MM.1S (cell line): ENCODE results near the gene PLEKHA7.

Source experiments
- DNase-seq: peaks from one replicate; pipeline ENCODE4 v3.0.0-alpha.2; 2015
- H2AFZ ChIP-seq: fragments of 300-600 bp; sonication (generic); 2 replicates; pipeline ENCODE4 v1.6.0; 2016; ENCODE audit warnings: antibody characterized with exemption, low read length
- H3F3A ChIP-seq: fragments of 300-600 bp; sonication (generic); 2 replicates; pipeline ENCODE4 v1.6.1; 2016; ENCODE audit warnings: mild to moderate bottlenecking, antibody characterized with exemption, low read length, moderate library complexity, mixed read lengths; ENCODE audit not compliant: insufficient read depth
- H3K27ac ChIP-seq: fragments of 300-600 bp; sonication (generic); 2 replicates; pipeline ENCODE4 v1.5.1; 2016; ENCODE audit warnings: mild to moderate bottlenecking, low read length
- H3K27me3 ChIP-seq: fragments of 300-600 bp; sonication (generic); replicated peaks from 2 replicates; pipeline ENCODE4 v1.6.0; 2016; ENCODE audit warnings: low read length; ENCODE audit not compliant: insufficient read depth
- H3K36me3 ChIP-seq: fragments of 300-600 bp; sonication (generic); replicated peaks from 2 replicates; pipeline ENCODE4 v1.6.1; 2016; ENCODE audit warnings: mild to moderate bottlenecking, low read length, mixed read lengths; ENCODE audit not compliant: insufficient read depth
- H3K4me1 ChIP-seq: fragments of 300-600 bp; sonication (generic); 2 replicates; pipeline ENCODE4 v1.6.1; 2016; ENCODE audit warnings: low read length, mixed read lengths
- H3K4me2 ChIP-seq: fragments of 300-600 bp; sonication (generic); 2 replicates; pipeline ENCODE4 v1.6.0; 2016; ENCODE audit warnings: low read depth, low read length
- H3K4me3 ChIP-seq: fragments of 300-600 bp; sonication (generic); 2 replicates; pipeline ENCODE4 v1.5.1; 2016; ENCODE audit warnings: low read length, mixed read lengths
- H3K79me2 ChIP-seq: fragments of 300-600 bp; sonication (generic); 2 replicates; pipeline ENCODE4 v1.6.1; 2016; ENCODE audit warnings: mixed run types, low read length, mixed read lengths
- H3K9ac ChIP-seq: fragments of 300-600 bp; sonication (generic); 2 replicates; pipeline ENCODE4 v1.6.1; 2016; ENCODE audit warnings: low read length, mixed read lengths
- H3K9me2 ChIP-seq: fragments of 300-600 bp; sonication (generic); replicated peaks from 2 replicates; pipeline ENCODE4 v1.6.1; 2016; ENCODE audit warnings: mild to moderate bottlenecking, low read length, mixed read lengths; ENCODE audit not compliant: insufficient read depth
- H3K9me3 ChIP-seq: fragments of 300-600 bp; sonication (generic); replicated peaks from 2 replicates; pipeline ENCODE4 v1.6.1; 2016; ENCODE audit warnings: mild to moderate bottlenecking, low read length, mixed read lengths; ENCODE audit not compliant: insufficient read depth
- H4K20me1 ChIP-seq: fragments of 300-600 bp; sonication (generic); 2 replicates; pipeline ENCODE4 v1.6.1; 2016; ENCODE audit warnings: mild to moderate bottlenecking, low read length, moderate library complexity, mixed read lengths; ENCODE audit not compliant: insufficient read depth
- EZH2 ChIP-seq: fragments of 300-600 bp; sonication (generic); optimal IDR thresholded peaks from 2 replicates; pipeline ENCODE3; 2017; ENCODE audit warnings: low read depth, mild to moderate bottlenecking, antibody characterized with exemption, low read length, mixed read lengths
- EZH2phosphoT487 ChIP-seq: fragments of 300-600 bp; sonication (generic); IDR thresholded peaks from 2 replicates; pipeline ENCODE4 v1.6.1; 2018; ENCODE audit warnings: antibody characterized with exemption, low read length
- TF ChIP-seq, protein P1 (sequence below): fragments of 300-600 bp; sonication (generic); IDR thresholded peaks from 2 replicates; pipeline ENCODE4 v1.5.1; 2016; ENCODE audit warnings: antibody characterized with exemption, low read length, mixed read lengths

The PLEKHA7 gene

GRCh38 chr11:16799890-16800289 is 214.3 kb downstream of the PLEKHA7 start:
- no peak overlapping the region for H3K4me3 ChIP-seq
- H3K4me1 ChIP-seq: no peaks in the 10 kb centered on the region
- H4K20me1 ChIP-seq: no peaks in the 10 kb centered on the region

GRCh38 chr11:16799221-16799620 is 215.0 kb downstream of the PLEKHA7 start:
- Histone ChIP-seq H3K9me3 (no peaks in the 10 kb centered on the region), H3K27ac (no peak overlapping the region), H4K20me1 (no peaks in the 10 kb centered on the region), H3K9me2 (no peaks in the 10 kb centered on the region), H3K9ac (no peak overlapping the region), H3K4me2 (no peak overlapping the region), H3K4me1 (no peaks in the 10 kb centered on the region), H2AFZ (no peak overlapping the region), H3K27me3 (no peaks in the 10 kb centered on the region), H3K4me3 (no peak overlapping the region), H3F3A (no peaks in the 10 kb centered on the region), H3K36me3 (no peaks in the 10 kb centered on the region), H3K79me2 (no peaks in the 10 kb centered on the region)
- DNase-seq: no peak
- TF ChIP-seq EZH2 (no peak), EZH2phosphoT487 (no peak)
- TF ChIP-seq, protein P1, sequence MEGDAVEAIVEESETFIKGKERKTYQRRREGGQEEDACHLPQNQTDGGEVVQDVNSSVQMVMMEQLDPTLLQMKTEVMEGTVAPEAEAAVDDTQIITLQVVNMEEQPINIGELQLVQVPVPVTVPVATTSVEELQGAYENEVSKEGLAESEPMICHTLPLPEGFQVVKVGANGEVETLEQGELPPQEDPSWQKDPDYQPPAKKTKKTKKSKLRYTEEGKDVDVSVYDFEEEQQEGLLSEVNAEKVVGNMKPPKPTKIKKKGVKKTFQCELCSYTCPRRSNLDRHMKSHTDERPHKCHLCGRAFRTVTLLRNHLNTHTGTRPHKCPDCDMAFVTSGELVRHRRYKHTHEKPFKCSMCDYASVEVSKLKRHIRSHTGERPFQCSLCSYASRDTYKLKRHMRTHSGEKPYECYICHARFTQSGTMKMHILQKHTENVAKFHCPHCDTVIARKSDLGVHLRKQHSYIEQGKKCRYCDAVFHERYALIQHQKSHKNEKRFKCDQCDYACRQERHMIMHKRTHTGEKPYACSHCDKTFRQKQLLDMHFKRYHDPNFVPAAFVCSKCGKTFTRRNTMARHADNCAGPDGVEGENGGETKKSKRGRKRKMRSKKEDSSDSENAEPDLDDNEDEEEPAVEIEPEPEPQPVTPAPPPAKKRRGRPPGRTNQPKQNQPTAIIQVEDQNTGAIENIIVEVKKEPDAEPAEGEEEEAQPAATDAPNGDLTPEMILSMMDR: no peak

More at GRCh38 chr11:16799890-16800289, 214.3 kb downstream of the PLEKHA7 start:
- H3K36me3 ChIP-seq: no peaks in the 10 kb centered on the region
- H3K9me3 ChIP-seq: no peaks in the 10 kb centered on the region
- no peaks in the 10 kb centered on the region for H3K27me3 ChIP-seq
- no peaks in the 10 kb centered on the region for H3K79me2 ChIP-seq
- no peak overlapping the region for H3K27ac ChIP-seq
- no peak overlapping the region for H2AFZ ChIP-seq
- no peak overlapping the region for H3K4me2 ChIP-seq
- no peak for DNase-seq
- no peaks in the 10 kb centered on the region for H3K9me2 ChIP-seq
- no peaks in the 10 kb centered on the region for H3F3A ChIP-seq
- TF ChIP-seq, protein P1: no peak
- TF ChIP-seq EZH2phosphoT487: no peak
- no peak overlapping the region for H3K9ac ChIP-seq

- Histone ChIP-seq H2AFZ (no peak overlapping the region), H3K27ac (no peak overlapping the region), H3K4me2 (no peak overlapping the region), H4K20me1 (no peaks in the 10 kb centered on the region), H3F3A (no peaks in the 10 kb centered on the region), H3K79me2 (no peaks in the 10 kb centered on the region), H3K9me2 (no peaks in the 10 kb centered on the region), H3K36me3 (no peaks in the 10 kb centered on the region), H3K9me3 (no peaks in the 10 kb centered on the region), H3K4me3 (no peak overlapping the region), H3K9ac (no peak overlapping the region), H3K4me1 (no peaks in the 10 kb centered on the region), H3K27me3 (no peaks in the 10 kb centered on the region)
- TF ChIP-seq EZH2phosphoT487: no peak
- TF ChIP-seq, protein P1: no peak
- no peak for TF ChIP-seq EZH2
- no peak for DNase-seq
These were observed 216.4 kb downstream of the PLEKHA7 start for GRCh38 chr11:16797776-16798175.
